SK-N-SH (cell line): Measurements from ENCODE around the gene TLR2. TPM values are rescaled to one million over a fixed set of nuclear protein-coding genes. Genes with fewer than 3 reads are reported as not detected.

Experiments
- CTCF ChIA-PET: fragments of 300-600, 350-600 bp; formaldehyde crosslinking; extraction: SDS; loops from one replicate; lab custom pipeline; 2021; lab: Yijun Ruan, JAX
- POLR2A ChIA-PET: fragments of 350-600 bp; sonication (Branson Sonifier 250); formaldehyde crosslinking; extraction: SDS; loops from one replicate; lab custom pipeline; 2020; ENCODE audit warnings: antibody characterized with exemption, inconsistent platforms; lab: Yijun Ruan, JAX
- DNase-seq: peaks from one replicate; pipeline ENCODE4 v3.0.0; 2012
- H2AFZ ChIP-seq: fragments of 200-600 bp; sonication (generic); 2 replicates; pipeline ENCODE4 v1.8.1; 2016; ENCODE audit warnings: antibody characterized with exemption, mild to moderate bottlenecking, low read depth
- H3F3A ChIP-seq: fragments of 200-600 bp; sonication (generic); replicated peaks from 2 replicates; pipeline ENCODE3; 2016; ENCODE audit warnings: antibody characterized with exemption, mild to moderate bottlenecking; ENCODE audit not compliant: insufficient read depth
- H3K27ac ChIP-seq, 2 experiments: fragments of 200-500 bp in 1 of 2; fragments of 200-600 bp in 1 of 2; sonication (Bioruptor generic) in 1 of 2; sonication (generic), shearing (Covaris generic) in 1 of 2; 2 replicates each; pipeline versions ENCODE4 v1.5.1 to v1.6.1; 2014 to 2016; ENCODE audit warnings: low read depth in 2 of 2, inconsistent platforms in 1 of 2, low read length in 1 of 2, mild to moderate bottlenecking in 1 of 2, mixed read lengths in 1 of 2
- H3K27me3 ChIP-seq: fragments of 200-600 bp; sonication (generic), shearing (Covaris generic); 2 replicates; pipeline ENCODE4 v1.6.1; 2016; ENCODE audit warnings: mixed run types; ENCODE audit not compliant: insufficient read depth
- H3K36me3 ChIP-seq, 2 experiments: fragments of 200-500 bp in 1 of 2; fragments of 200-600 bp in 1 of 2; sonication (Bioruptor generic) in 1 of 2; sonication (generic) in 1 of 2; replicated peaks in 1 of 2; 2 replicates each; pipeline versions ENCODE3 to v1.5.1; 2014 to 2016; ENCODE audit warnings: low read length in 1 of 2, mild to moderate bottlenecking in 1 of 2; ENCODE audit not compliant: insufficient read depth in 2 of 2, control insufficient read depth in 1 of 2
- H3K4me1 ChIP-seq, 2 experiments: fragments of 200-500 bp in 1 of 2; fragments of 200-600 bp in 1 of 2; sonication (Bioruptor generic) in 1 of 2; sonication (generic), shearing (Covaris generic) in 1 of 2; 2 replicates each; pipeline versions ENCODE4 v1.5.1 to v1.6.1; 2014 to 2016; ENCODE audit warnings: low read depth in 1 of 2, low read length in 1 of 2, mixed run types in 1 of 2; ENCODE audit not compliant: insufficient read depth in 2 of 2, control insufficient read depth in 1 of 2
- H3K4me2 ChIP-seq: fragments of 200-600 bp; sonication (generic), shearing (Covaris generic); 2 replicates; pipeline ENCODE4 v1.6.1; 2017; ENCODE audit warnings: mixed run types
- H3K4me3 ChIP-seq, 2 experiments: fragments of 200-500 bp in 1 of 2; fragments of 200-600 bp in 1 of 2; sonication (Bioruptor generic) in 1 of 2; sonication (generic), shearing (Covaris generic) in 1 of 2; 2 replicates each; pipeline versions ENCODE4 v1.5.1 to v1.8.1; 2014 to 2016; ENCODE audit warnings: low read depth in 2 of 2, inconsistent platforms in 1 of 2, low read length in 1 of 2, mild to moderate bottlenecking in 1 of 2, mixed read lengths in 1 of 2, moderate library complexity in 1 of 2
- H3K79me2 ChIP-seq: fragments of 200-600 bp; sonication (generic); 2 replicates; pipeline ENCODE4 v1.8.1; 2017; ENCODE audit warnings: mild to moderate bottlenecking; ENCODE audit not compliant: insufficient read depth
- H3K9ac ChIP-seq: fragments of 200-600 bp; sonication (generic); 2 replicates; pipeline ENCODE4 v1.6.1; 2017; ENCODE audit warnings: mixed run types
- H3K9me2 ChIP-seq: fragments of 200-600 bp; sonication (generic); 2 replicates; pipeline ENCODE4 v1.6.1; 2017; ENCODE audit warnings: mixed run types
- H3K9me3 ChIP-seq: fragments of 200-600 bp; sonication (generic); 2 replicates; pipeline ENCODE4 v1.6.1; 2017; ENCODE audit warnings: mixed run types, mild to moderate bottlenecking, moderate library complexity
- H4K20me1 ChIP-seq: fragments of 200-600 bp; sonication (generic); 2 replicates; pipeline ENCODE4 v1.6.1; 2017; ENCODE audit warnings: mild to moderate bottlenecking, mixed run types; ENCODE audit not compliant: insufficient read depth
- CHD2 ChIP-seq: fragments of 150-350 bp; IDR thresholded peaks from 2 replicates; pipeline ENCODE4 v1.6.1; 2018; ENCODE audit warnings: low read length; ENCODE audit not compliant: partially characterized antibody
- ELF1 ChIP-seq: IDR thresholded peaks from 2 replicates; pipeline ENCODE4 v1.4.0; 2012
- EZH2phosphoT487 ChIP-seq: fragments of 200-600 bp; sonication (generic); IDR thresholded peaks from 2 replicates; pipeline ENCODE4 v1.6.1; 2017; ENCODE audit warnings: low read depth, mixed run types, mild to moderate bottlenecking, antibody characterized with exemption, moderate library complexity, borderline replicate concordance
- JUND ChIP-seq: IDR thresholded peaks from 2 replicates; pipeline ENCODE4 v1.4.0; 2012
- NFIC ChIP-seq: IDR thresholded peaks from 2 replicates; pipeline ENCODE4 v1.4.0; 2012; ENCODE audit warnings: borderline replicate concordance
- POLR2AphosphoS5 ChIP-seq: IDR thresholded peaks from 2 replicates; pipeline ENCODE4 v1.6.1; 2012; ENCODE audit warnings: low read depth, low read length
- RCOR1 ChIP-seq: fragments of 150-350 bp; IDR thresholded peaks from 2 replicates; pipeline ENCODE4 v1.6.1; 2017; ENCODE audit warnings: antibody characterized with exemption, low read length
- RXRA ChIP-seq: IDR thresholded peaks from 2 replicates; pipeline ENCODE4 v1.4.0; 2012; ENCODE audit warnings: low read depth, mild to moderate bottlenecking, borderline replicate concordance
- SMC3 ChIP-seq: IDR thresholded peaks from 2 replicates; pipeline ENCODE4 v1.6.1; 2012; ENCODE audit warnings: low read depth, low read length, improper control_type of control experiment
- TAF1 ChIP-seq: IDR thresholded peaks from 2 replicates; pipeline ENCODE4 v1.6.1; 2012; ENCODE audit warnings: low read depth, mild to moderate bottlenecking, low read length, moderate library complexity, borderline replicate concordance
- TEAD4 ChIP-seq: IDR thresholded peaks from 2 replicates; pipeline ENCODE4 v1.4.0; 2012; ENCODE audit warnings: mild to moderate bottlenecking, borderline replicate concordance; ENCODE audit not compliant: insufficient read depth
- WGBS: methylation state at CpG from one replicate; pipeline ENCODE4 v1.1.6; 2017; ENCODE audit warnings: low lambda C conversion rate; 5-methylcytosine and 5-hydroxymethylcytosine counted together
- polyA plus RNA-seq, 3 experiments: library from polyadenylated mRNA; depleted of rRNA; stranded (reverse); fragments of >200 nt; gene quantifications; 2 replicates each; pipeline ENCODE4 v1.2.3, GENCODE V29; 2012
- TF ChIP-seq, protein P1 (sequence below): IDR thresholded peaks from 2 replicates; pipeline ENCODE4 v1.4.0; 2012; ENCODE audit warnings: low read depth, borderline replicate concordance
- TF ChIP-seq, protein P2 (sequence below): fragments of 150-350 bp; IDR thresholded peaks from 2 replicates; pipeline ENCODE4 v1.6.1; 2017; ENCODE audit warnings: antibody characterized with exemption, low read length, low read depth, borderline replicate concordance
- TF ChIP-seq, protein P3 (sequence below): fragments of 150-350 bp; IDR thresholded peaks from 2 replicates; pipeline ENCODE4 v1.6.1; 2016; ENCODE audit warnings: mild to moderate bottlenecking, low read depth, low read length
- TF ChIP-seq, protein P4 (sequence below): IDR thresholded peaks from 2 replicates; pipeline ENCODE4 v1.4.0; 2012; ENCODE audit warnings: low read depth, borderline replicate concordance
- TF ChIP-seq, protein P5 (sequence below): IDR thresholded peaks from 2 replicates; pipeline ENCODE4 v1.6.1; 2012; ENCODE audit warnings: mild to moderate bottlenecking, low read depth, low read length, moderate library complexity

TLR2 gene
- polyA plus RNA-seq, 1 of the 3 experiments (the other 2 are of a cell fraction): 0.18 TPM

DNA sequence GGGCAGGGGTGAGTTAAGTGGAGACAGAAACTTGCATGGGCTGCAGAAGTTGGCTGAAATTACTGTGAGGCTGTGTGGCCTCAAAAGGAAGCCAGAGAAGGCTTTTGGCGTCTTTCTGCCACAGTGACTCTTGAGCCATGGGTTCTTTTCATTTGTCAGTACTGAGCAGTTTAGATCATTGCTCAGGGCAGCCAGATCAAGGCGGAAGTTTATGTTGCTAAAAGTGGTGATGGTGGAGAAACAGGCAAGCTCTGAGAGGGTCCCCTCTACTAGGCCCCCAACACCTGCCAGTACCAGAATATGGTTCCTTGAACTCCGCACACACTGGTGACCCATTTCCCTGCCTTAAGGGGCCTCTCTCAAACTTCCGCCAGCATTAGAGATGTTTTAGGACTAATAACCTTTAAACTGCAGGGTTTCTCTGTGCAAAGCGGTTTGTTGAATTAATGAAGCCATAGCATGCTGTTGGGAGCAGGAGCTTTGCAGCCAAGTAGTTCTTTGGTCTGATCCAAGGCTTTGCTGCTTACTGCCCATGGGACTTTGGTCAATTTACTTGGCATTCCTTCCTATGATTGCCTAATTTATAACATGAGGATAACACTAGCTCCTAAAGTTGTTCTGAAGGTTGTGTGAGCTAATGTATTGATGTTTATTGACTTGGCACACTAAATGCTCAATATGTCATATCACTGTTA lies 41.2 kb downstream of the TLR2 start:
- TF ChIP-seq RCOR1: no peak
- no peak for TF ChIP-seq JUND
- TF ChIP-seq ELF1: no peak
- TF ChIP-seq, protein P1, sequence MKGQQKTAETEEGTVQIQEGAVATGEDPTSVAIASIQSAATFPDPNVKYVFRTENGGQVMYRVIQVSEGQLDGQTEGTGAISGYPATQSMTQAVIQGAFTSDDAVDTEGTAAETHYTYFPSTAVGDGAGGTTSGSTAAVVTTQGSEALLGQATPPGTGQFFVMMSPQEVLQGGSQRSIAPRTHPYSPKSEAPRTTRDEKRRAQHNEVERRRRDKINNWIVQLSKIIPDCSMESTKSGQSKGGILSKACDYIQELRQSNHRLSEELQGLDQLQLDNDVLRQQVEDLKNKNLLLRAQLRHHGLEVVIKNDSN: no peak
- no peak for TF ChIP-seq CHD2
- no peak for TF ChIP-seq RXRA
- TF ChIP-seq, protein P2, sequence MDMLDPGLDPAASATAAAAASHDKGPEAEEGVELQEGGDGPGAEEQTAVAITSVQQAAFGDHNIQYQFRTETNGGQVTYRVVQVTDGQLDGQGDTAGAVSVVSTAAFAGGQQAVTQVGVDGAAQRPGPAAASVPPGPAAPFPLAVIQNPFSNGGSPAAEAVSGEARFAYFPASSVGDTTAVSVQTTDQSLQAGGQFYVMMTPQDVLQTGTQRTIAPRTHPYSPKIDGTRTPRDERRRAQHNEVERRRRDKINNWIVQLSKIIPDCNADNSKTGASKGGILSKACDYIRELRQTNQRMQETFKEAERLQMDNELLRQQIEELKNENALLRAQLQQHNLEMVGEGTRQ: no peak
- TF ChIP-seq, protein P3, sequence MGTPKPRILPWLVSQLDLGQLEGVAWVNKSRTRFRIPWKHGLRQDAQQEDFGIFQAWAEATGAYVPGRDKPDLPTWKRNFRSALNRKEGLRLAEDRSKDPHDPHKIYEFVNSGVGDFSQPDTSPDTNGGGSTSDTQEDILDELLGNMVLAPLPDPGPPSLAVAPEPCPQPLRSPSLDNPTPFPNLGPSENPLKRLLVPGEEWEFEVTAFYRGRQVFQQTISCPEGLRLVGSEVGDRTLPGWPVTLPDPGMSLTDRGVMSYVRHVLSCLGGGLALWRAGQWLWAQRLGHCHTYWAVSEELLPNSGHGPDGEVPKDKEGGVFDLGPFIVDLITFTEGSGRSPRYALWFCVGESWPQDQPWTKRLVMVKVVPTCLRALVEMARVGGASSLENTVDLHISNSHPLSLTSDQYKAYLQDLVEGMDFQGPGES: no peak
- no peak for TF ChIP-seq TAF1
- no peak for TF ChIP-seq EZH2phosphoT487
- TF ChIP-seq NFIC: no peak
- TF ChIP-seq, protein P4, sequence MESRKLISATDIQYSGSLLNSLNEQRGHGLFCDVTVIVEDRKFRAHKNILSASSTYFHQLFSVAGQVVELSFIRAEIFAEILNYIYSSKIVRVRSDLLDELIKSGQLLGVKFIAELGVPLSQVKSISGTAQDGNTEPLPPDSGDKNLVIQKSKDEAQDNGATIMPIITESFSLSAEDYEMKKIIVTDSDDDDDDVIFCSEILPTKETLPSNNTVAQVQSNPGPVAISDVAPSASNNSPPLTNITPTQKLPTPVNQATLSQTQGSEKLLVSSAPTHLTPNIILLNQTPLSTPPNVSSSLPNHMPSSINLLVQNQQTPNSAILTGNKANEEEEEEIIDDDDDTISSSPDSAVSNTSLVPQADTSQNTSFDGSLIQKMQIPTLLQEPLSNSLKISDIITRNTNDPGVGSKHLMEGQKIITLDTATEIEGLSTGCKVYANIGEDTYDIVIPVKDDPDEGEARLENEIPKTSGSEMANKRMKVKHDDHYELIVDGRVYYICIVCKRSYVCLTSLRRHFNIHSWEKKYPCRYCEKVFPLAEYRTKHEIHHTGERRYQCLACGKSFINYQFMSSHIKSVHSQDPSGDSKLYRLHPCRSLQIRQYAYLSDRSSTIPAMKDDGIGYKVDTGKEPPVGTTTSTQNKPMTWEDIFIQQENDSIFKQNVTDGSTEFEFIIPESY: no peak
- H2AFZ ChIP-seq: no peak overlapping the region
- no peak overlapping the region for H3K4me3 ChIP-seq
- H3K36me3 ChIP-seq: no peaks in the 10 kb centered on the region
- H3K9me2 ChIP-seq: no peaks in the 10 kb centered on the region
- no peaks in the 10 kb centered on the region; a peak in 1 of 4 replicates for H3K4me1 ChIP-seq
- H3K27ac ChIP-seq: no peak overlapping the region
- 94% methylated on average over 5 of the region's 5 CpGs for WGBS
- H3K9me3 ChIP-seq: no peaks in the 10 kb centered on the region
- no peak overlapping the region for H3K4me2 ChIP-seq
- ChIA-PET CTCF (interaction anchor here (1.5 to 2.0 kb wide), 2 partner anchors 25 to 91 kb away, joined by 4 to 6 read pairs; no protein-coding TSS in a partner anchor), POLR2A (no interaction called here)
- no peaks in the 10 kb centered on the region for H3K79me2 ChIP-seq
- DNase-seq: no peak
- no peaks in the 10 kb centered on the region for H4K20me1 ChIP-seq
- no peaks in the 10 kb centered on the region for H3F3A ChIP-seq
- no peak overlapping the region for H3K9ac ChIP-seq
- H3K27me3 ChIP-seq: no peaks in the 10 kb centered on the region

DNA sequence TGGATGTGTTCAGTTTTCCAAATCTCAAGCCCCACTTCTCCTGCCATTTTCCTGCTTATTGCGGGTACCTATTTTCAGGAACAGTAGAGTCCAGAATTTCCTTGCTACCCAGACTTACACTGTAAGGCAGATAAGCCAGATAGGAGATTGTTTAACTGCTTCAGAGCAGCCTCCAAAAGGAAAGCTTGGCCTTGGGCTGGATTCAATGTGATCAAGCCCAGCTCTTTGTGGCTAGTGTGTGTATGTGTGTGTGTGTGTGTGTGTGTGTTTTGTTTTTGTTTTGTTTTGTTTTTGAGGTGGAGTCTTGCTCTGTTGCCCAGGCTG lies 41.7 kb downstream of the TLR2 start:
- H3K4me2 ChIP-seq: no peak overlapping the region
- H4K20me1 ChIP-seq: no peaks in the 10 kb centered on the region
- no peak for DNase-seq
- no peak overlapping the region for H3K4me3 ChIP-seq
- ChIA-PET CTCF (interaction anchor here (2.0 kb wide), 1 partner anchor 91 kb away, joined by 6 read pairs; no protein-coding TSS in a partner anchor), POLR2A (no interaction called here)
- no peaks in the 10 kb centered on the region for H3K27me3 ChIP-seq
- no peaks in the 10 kb centered on the region; a peak in 3 of 4 replicates for H3K4me1 ChIP-seq
- H3K27ac ChIP-seq: no peak overlapping the region
- H3K9me2 ChIP-seq: no peaks in the 10 kb centered on the region
- 91% methylated on average over 1 of the region's 1 CpG for WGBS
- H3K36me3 ChIP-seq: no peaks in the 10 kb centered on the region
- no peak overlapping the region for H3K9ac ChIP-seq
- no peaks in the 10 kb centered on the region for H3F3A ChIP-seq
- no peaks in the 10 kb centered on the region for H3K79me2 ChIP-seq
- no peak overlapping the region for H2AFZ ChIP-seq
- H3K9me3 ChIP-seq: no peaks in the 10 kb centered on the region
- TF ChIP-seq NFIC (no peak), JUND (no peak), TEAD4 (no peak), POLR2AphosphoS5 (no peak), SMC3 (no peak)
- TF ChIP-seq, protein P4: no peak
- TF ChIP-seq, protein P5, sequence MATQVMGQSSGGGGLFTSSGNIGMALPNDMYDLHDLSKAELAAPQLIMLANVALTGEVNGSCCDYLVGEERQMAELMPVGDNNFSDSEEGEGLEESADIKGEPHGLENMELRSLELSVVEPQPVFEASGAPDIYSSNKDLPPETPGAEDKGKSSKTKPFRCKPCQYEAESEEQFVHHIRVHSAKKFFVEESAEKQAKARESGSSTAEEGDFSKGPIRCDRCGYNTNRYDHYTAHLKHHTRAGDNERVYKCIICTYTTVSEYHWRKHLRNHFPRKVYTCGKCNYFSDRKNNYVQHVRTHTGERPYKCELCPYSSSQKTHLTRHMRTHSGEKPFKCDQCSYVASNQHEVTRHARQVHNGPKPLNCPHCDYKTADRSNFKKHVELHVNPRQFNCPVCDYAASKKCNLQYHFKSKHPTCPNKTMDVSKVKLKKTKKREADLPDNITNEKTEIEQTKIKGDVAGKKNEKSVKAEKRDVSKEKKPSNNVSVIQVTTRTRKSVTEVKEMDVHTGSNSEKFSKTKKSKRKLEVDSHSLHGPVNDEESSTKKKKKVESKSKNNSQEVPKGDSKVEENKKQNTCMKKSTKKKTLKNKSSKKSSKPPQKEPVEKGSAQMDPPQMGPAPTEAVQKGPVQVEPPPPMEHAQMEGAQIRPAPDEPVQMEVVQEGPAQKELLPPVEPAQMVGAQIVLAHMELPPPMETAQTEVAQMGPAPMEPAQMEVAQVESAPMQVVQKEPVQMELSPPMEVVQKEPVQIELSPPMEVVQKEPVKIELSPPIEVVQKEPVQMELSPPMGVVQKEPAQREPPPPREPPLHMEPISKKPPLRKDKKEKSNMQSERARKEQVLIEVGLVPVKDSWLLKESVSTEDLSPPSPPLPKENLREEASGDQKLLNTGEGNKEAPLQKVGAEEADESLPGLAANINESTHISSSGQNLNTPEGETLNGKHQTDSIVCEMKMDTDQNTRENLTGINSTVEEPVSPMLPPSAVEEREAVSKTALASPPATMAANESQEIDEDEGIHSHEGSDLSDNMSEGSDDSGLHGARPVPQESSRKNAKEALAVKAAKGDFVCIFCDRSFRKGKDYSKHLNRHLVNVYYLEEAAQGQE: no peak
